Non-pigmented ciliary epithelial cell (primary cell): ENCODE data around the gene RNMT.
A peak's percentile ranks its signal among the peaks of the same experiment; 100 is the strongest.
"Not testable (repeated sequence)": the region's sequence is repeated elsewhere in the genome, so short reads cannot be mapped to it uniquely, and the experiment has no call there.

Experiments used
- DNase-seq: peaks from one replicate; pipeline ENCODE4 v3.0.0-alpha.2; 2010; ENCODE audit warnings: low read depth

RNMT gene

DNA sequence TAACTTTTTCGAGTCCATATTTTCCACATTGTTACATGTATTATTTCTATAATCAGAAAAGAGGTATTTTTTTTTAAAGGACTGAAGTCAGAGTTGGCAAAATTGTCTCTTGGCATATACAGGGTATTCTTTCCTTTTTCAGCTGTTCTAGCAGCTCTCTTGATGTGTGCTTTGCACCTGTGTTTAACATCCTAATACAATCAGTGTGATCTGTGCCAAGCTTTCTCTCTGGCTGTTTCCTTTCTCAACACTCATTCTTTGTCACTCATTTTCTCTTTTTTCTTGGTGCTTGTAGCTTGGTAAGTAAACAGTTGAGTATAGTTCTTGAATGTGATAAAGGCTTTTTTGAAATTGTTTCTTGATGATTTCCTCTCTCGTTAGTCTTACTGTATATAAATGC lies 9.2 kb downstream of the RNMT start:
- DNase-seq = no peak

DNA sequence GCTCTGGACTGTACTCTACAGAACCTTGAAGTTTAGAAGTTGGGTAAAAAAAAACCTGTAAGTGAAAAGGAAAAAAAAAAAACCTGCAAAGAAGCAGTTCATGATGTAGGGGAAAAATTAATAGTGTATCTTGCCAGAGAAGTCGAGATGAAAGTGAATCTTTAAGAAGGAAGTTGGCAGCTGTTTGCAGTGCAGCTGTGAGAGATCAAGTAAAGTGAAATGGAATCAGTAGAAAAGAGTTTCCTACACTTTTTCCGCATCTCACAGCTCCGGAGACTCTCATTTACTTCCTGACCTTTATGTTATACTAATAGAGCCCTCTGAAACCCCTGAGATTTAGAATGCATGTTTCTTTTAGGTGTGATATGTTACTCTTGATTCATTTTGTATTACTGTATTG lies 19.2 kb downstream of the RNMT start:
- DNase-seq = no peak

DNA sequence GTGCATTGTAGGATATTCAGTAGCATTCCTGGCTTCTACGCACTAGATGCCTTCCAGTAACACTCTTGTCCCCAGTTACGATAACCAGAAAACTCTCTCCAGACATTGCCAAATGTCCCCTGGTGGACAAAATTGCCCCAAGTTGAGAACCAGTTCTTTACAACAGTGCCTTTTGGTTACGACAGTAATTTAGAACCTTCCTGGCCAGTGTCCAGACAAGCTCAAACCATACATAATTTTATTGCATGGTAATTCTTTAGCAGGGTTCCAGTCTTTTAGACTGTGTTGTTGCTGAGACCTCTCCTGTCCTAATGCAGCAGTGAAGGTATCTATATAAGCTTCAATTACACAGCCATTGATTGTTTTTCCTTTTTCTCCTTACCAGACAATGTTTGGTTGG lies 20.2 kb downstream of the RNMT start:
- no peak for DNase-seq

DNA sequence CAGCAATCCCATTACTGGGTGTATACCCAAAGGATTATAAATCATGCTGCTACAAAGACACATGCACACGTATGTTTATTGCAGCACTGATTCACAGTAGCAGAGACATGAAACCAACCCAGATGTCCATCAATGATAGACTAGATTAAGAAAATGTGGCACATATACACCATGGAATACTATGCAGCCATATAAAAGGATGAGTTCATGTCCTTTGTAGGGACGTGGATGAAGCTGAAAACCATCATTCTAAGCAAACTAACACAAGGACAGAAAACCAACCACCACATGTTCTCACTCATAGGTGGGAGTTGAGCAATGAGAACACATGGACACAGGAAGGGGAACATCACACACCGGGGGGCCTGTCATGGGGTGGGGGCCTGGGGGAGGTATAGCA lies 25.1 kb downstream of the RNMT start:
- DNase-seq = not testable (repeated sequence)

DNA sequence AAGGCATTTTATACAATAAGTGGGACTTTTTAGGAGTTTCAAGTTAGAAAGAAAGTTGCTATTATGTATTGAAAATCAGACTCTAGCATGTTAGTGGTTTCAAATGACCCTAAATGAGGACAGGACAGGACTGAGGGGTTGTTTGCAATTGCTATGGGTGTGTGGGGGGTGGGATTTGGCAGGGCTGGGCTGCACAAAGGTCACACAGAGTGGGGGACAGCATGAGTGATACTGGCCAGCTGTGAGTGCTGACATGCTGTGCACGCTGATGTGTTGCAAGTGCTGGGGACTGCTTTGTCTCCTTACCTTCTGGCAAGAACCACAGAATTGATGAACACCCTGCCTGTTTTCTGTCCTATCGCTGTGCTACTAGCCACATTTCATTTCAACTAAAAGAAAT lies 29.8 kb downstream of the RNMT start:
- no peak for DNase-seq

DNA sequence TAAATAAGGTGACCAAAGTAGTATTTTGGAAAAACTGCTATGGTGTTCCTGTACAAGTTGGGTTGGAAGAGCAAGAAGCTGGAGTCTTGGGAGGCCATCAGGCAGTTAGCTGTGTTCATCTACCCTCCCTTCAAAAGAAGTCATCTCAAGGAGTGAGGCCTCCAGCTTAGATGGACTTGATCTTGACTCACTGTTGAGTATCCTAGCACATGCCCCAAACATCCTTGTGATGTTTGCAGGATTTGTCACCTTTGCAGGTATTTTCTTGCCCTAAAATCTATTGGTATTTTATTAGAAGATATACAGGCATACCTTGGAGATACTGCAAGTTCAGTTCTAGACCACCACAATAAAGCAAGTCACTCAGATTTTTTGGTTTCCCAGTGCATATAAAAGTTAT lies 30.2 kb downstream of the RNMT start:
- DNase-seq = no peak

DNA sequence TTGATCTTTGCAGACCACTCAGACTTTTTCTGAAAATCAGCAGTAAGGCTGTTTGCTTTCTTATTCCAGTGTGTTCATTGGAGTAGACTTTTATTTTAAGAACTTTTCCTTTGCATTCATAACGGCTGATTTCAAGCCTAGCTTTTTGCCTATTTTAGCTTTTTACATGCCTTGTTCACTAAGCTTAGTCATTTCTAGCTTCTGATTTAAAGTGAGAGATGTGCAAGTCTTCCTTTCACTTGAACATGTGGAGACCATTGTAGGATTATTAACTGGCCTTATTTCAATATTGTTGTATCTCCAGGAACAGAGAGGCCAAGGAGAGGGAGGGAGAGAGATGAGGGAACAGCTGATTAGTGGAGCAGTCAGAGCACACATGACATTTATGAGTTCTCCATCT lies 32.1 kb downstream of the RNMT start:
- DNase-seq = no peak

DNA sequence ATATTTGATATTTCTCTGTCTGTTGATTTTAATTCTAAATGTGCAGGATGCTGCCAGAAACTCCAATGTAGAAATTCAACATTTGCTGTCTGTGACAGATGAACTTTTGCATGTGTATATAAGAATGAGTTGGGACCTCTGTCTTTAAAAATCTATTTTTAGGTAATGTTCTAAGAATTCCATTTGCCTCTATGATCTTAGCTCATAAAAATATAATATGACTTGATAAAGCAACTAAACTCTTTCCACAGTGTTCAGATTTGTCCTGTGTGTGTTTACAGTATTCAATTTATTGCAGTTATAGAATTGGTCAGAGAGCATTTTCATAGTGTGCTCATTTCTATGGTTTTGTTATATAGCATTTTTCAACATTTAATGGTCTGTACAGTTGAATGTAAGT lies 33.6 kb downstream of the RNMT start:
- no peak for DNase-seq

DNA sequence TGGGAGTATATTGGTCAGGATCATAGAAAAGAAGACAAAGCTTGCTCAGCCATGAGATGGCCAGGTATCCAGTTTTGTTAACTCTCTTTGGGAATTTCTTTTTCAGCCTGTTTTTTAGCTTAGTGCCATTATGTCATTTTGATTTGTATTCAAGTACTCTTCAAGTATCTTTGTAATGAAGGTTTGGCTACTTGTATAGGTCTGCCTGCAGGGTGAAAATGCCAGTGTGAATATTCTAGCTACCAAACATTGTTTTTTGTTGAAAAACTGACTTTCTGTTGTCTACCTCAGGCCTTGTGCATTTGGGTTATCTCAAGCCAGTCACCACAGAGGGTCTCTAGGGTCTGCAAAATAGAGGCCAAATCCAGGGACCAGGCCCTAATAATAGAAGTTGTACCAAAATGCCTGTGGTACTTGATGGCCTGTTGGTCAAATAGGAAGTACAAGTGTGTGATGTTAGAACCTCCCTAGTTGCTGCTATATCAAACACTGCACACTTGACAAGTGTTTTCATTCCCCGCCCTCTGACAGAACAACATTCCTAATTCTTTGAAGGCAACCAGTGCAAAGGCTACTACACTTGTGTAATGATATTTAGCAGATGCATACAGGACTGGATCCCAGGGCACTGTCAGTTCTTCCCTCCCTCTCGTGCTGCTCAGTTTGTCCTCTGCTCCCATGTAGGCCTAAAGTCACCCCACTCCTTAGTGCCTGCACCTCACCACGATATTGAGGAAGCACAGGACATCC lies 36.4 kb downstream of the RNMT start:
- DNase-seq = no peak

DNA sequence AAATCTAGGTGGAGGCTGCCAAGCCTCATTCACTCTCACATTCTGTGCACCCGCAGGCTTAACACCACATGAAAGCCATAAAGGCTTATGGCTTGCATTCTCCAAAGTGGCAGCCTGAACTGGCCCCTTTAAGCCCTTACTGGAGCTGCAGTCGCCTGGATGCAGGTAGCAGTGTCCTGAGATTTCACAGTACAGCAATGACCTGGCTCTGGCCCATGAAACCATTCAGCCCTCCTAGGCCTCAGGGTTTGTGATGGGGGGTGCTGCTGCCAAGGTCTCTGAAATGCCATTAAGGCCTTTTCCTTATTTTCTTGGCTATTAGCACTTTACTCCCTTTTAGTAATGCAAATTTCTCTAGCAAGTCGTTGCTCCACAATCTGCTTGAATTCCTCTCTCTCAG lies 48.6 kb downstream of the RNMT start:
- DNase-seq = no peak

DNA sequence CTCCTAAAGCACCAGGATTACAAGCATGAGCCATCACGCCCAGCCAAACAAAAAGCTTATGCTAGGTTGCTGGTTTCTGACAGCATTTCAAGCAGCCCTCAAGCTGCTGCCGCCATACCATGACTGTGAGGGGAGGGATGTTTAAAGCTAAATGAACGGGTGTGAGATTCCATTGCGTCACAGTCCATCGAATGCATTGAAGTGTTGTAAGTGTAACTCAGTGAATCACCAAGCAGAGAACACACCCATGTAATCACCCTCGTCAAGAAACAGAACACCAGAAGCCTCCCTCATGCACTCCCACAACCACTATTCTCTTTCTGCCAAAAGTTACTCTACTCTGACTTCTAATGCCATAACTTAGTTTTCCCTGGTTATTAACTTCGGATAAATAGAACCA lies 64.7 kb downstream of the RNMT start:
- DNase-seq = no peak

DNA sequence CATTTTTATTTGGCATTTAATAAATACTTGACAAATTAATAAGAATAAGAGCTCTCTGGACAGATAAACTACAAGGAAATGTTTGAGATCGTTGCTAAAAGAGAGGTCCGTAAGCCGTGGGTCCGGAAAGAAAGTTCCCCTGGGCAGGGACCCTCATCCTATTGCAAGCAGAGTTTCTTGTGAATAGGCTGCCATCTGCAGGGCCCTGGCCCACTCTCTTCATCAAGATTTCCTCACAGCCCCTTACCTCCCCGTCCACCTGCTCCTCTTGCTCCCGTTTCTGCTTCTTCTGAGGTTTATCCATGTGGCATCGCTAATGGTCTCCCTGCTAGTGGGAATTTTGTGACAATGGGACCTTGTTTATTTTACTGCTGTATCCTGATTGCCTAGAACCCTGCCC lies 67.3 kb downstream of the RNMT start:
- DNase-seq = no peak

DNA sequence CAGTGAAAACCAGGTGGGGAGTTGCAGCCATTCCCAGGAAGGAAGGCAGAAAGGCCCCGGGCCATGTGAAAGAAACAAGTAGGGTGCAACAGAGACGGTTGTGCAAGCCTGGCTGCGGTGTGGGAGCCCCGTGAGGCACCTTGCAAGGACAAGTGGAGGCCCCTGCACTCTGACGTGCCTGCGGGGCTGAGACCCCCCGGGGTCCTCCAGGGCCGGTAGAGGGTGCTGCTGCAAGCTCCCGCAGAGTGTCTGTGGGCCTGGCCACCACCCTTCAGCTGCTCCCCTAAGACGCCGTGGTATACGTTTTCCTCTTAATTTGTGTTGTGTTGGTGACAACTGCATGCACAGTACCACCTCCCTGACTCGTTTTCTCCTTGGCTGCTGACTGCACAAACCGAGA lies 70.0 kb downstream of the RNMT start:
- no peak for DNase-seq

DNA sequence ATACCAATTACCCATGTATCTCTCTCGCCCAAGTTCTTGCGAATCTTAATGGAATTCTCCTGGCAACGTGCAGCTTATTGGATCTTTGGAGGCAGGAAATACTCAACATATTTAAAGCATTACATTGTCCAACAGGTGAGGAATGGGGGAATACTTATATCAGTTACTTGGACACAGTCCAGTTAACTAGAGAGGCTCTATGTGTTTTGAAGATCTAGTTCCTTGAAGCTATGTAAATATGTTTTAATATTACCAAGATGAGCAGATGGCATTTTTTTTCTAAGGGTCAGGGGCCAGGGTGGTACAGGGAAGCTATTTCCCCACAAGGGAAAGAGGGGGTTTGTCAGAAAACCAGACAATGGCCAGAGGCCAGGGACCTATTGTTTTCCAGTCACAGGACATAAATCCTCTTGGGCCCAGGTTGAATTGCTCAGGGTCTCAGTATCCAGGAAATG lies 70.7 kb downstream of the RNMT start:
- DNase-seq = peak; percentile 6

DNA sequence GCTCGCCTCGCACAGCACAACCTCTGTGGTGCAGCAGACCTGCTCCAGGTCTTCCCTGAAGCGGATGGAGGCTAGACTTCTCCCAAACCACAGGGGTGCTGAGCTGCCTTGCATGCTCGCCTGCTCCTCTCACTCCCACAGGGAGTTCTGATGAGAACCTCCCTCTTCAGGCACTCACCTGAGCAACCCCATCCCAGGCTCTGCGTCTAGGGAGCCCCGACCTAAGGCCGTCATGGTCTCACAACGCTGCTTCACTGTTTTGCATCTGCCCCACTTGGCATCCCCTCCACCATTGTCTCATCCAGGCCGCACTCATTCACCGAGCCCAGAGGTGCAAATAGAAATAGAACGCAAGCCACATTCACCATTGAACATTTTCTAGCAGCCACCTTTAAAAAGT lies 72.9 kb downstream of the RNMT start:
- DNase-seq = no peak

DNA sequence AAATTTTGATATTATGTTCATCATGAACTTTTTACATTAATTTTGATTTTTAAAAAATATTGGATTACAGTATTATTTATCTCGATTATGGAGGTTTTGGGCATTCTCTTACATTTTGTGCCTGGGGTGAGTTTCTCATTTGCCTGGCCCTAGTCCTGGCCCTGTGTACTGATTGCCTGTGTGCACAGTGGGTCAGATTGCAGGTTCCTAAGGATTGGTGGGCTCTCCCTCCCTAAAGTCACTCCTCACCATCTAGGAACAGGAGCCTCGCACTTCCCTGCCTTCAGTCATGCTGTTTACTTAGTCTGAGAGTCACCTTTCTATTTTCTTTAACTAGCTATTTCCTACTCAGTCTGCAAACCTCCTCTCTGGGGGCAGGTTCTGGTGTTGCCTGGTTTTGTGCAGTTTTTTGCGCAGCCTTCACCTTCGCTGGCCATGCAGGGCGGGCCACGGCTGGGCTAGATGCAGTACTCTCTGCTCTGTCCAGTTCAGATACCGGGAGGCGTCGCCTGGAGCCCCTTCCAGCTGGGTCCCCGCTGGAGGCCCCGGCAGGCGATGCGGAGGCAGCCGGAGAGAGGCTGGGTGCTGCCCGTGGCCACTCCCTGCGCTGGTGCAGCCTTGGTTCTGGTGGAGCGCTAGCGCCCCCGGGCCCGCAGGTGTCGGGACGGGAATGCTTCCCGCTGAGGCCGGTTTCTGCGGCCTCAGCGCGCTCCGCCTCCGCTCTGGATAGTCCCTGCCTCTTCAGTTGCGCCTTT lies 74.2 kb downstream of the RNMT start:
- no peak for DNase-seq

DNA sequence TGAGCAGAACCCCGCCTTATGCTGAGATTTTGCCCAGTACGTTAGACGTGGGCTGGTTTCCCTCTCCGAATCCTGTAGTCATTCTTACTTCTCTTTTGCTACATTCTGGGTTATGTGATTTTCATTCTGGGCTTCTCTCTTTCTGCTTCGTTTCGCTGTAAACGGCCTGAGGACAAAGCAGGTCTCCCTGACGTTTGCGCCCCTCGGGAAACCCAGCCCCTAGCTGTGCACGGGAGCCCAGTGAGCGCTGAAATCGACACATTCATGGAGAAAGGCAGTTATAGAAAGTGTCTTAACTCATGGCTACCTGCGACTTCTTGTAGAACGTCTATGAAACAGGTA lies 74.8 kb downstream of the RNMT start:
- no peak for DNase-seq

DNA sequence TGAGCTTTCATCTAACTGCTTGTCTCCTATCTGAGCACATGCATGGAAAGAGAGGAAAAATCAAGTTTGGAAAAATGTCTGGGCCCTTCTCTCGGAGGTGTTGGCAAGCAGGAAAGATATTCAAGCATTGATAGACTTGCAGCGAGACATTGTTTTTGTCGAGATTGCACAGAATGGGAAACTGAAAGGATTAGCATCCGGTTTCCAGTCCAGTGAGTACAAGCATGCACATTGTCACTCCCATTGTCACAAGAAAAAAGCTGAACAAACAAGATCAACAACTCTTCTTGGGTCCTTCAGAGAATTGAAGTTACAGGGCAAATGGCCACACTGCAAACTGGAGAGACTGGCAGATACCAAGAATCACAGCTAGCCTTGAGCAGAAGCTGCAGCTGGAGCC lies 77.8 kb downstream of the RNMT start:
- DNase-seq = no peak

DNA sequence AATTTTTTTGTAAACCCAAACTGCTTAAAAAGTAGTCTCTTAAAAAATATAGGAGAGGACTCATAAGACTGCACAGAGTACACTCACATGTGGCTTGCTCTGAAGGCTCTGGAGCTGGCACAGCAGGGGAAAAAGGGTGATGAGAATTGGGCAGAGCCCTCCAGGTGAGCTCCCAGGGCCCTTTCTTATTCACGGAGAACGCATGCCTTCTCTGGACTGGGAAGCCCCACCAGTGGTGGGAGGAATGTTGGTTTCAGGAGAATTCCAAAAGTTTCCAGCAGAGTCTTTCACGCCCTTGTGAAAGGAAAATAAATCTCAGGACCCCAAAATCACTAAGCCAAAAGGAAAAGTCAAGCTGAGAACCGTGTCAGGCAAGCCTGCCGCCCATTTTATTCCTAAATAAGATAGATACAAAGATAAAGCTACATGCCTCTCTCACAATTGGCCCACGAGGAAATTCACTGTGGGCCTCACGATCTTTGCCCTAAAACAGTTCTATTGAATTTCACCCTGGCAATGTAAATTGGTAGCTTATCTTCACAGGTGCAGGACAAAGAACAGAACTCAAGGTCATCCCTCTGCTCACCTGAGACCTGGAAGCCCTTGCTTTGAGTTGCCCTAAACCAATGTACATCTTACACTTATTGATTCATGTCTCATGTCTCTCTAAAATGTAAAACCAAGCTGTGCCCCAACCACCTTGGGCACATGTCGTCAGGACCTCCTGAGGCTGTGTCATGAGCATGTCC lies 82.0 kb downstream of the RNMT start:
- no peak for DNase-seq

DNA sequence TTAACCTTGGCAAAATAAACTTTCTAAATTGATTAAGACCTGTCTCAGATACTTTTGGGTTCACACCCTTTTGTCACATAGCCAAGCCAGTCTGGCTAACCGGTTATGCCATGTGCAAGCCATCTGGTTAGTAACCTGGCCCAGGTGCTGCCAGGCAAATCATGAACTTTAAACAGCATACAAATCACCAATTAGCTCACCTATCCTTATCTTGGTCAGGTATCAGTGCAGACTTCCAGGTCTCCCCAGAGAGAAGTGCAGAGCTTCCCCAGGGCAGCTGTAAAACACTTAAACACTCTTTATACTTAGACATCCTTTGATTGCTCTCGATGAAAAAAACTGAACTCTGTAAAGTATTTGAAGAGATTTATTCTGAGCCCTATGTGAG lies 82.6 kb downstream of the RNMT start:
- DNase-seq = no peak

DNA sequence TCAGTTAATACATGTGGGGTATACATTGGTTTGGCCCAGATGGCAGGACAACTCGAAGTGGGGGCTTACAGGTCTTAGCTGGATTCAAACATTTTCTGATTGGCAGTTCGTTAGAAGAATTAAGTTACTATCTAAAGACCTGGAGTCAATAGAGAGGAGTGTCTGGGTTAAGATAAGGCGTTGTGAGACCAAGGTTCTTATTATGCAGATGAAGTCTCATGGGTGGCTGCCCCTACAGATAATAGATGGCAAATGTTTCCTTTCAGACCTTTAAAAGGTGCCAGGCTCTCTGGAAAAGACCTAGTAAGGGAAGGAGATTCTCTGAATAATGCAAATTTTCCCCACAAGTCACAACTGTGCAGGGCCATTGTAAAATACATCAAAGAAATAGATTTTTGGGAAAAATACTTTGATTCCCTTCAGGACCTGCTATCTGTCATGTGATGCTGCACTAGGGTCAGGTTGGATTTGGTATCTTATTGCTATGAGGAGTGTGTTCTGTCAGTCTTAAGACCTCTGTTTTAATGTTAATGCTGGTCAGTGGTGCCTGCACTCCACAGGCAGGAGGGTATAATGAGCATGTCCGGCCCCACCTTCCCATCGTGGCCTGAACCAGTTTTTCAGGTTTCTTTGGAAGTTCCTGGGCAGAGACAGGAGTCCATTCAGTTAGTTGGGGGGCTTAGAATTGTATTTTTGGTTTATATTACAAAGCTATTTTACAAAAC lies 83.2 kb downstream of the RNMT start:
- DNase-seq = no peak

DNA sequence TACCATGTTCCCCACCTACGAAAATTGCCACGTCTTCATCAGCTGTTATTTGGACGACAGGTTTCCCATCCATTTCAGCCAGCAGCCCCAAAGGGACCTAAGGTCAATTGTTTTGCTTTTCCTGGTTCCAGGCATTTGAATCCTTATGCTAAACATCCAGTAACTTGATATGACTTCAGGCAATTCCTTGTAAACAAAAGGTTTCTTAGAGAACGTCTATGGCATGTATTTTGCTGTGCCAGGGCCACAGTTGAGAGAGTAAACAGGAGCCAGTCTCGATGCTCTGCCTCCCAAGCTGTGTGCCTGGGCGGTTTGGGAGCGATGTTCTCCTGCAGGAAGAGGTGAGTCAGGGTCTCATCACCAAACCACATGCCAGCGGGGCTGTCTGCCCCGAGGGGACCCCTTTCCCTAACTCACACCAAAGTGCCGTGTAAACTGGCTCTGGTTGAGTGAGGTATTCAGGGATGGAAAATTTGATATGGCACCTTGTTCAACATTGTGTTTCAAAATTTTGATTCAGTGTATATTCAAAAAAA lies 84.5 kb downstream of the RNMT start:
- no peak for DNase-seq
